MM.1S (cell line): Measurements from ENCODE around the gene MTCL1.

Experiments
- DNase-seq: peaks from one replicate; pipeline ENCODE4 v3.0.0-alpha.2; 2015
- H2AFZ ChIP-seq: fragments of 300-600 bp; sonication (generic); 2 replicates; pipeline ENCODE4 v1.6.0; 2016; ENCODE audit warnings: antibody characterized with exemption, low read length
- H3F3A ChIP-seq: fragments of 300-600 bp; sonication (generic); 2 replicates; pipeline ENCODE4 v1.6.1; 2016; ENCODE audit warnings: mild to moderate bottlenecking, antibody characterized with exemption, low read length, moderate library complexity, mixed read lengths; ENCODE audit not compliant: insufficient read depth
- H3K27ac ChIP-seq: fragments of 300-600 bp; sonication (generic); 2 replicates; pipeline ENCODE4 v1.5.1; 2016; ENCODE audit warnings: mild to moderate bottlenecking, low read length
- H3K27me3 ChIP-seq: fragments of 300-600 bp; sonication (generic); replicated peaks from 2 replicates; pipeline ENCODE4 v1.6.0; 2016; ENCODE audit warnings: low read length; ENCODE audit not compliant: insufficient read depth
- H3K36me3 ChIP-seq: fragments of 300-600 bp; sonication (generic); replicated peaks from 2 replicates; pipeline ENCODE4 v1.6.1; 2016; ENCODE audit warnings: mild to moderate bottlenecking, low read length, mixed read lengths; ENCODE audit not compliant: insufficient read depth
- H3K4me1 ChIP-seq: fragments of 300-600 bp; sonication (generic); 2 replicates; pipeline ENCODE4 v1.6.1; 2016; ENCODE audit warnings: low read length, mixed read lengths
- H3K4me2 ChIP-seq: fragments of 300-600 bp; sonication (generic); 2 replicates; pipeline ENCODE4 v1.6.0; 2016; ENCODE audit warnings: low read depth, low read length
- H3K4me3 ChIP-seq: fragments of 300-600 bp; sonication (generic); 2 replicates; pipeline ENCODE4 v1.5.1; 2016; ENCODE audit warnings: low read length, mixed read lengths
- H3K79me2 ChIP-seq: fragments of 300-600 bp; sonication (generic); 2 replicates; pipeline ENCODE4 v1.6.1; 2016; ENCODE audit warnings: mixed run types, low read length, mixed read lengths
- H3K9ac ChIP-seq: fragments of 300-600 bp; sonication (generic); 2 replicates; pipeline ENCODE4 v1.6.1; 2016; ENCODE audit warnings: low read length, mixed read lengths
- H3K9me2 ChIP-seq: fragments of 300-600 bp; sonication (generic); replicated peaks from 2 replicates; pipeline ENCODE4 v1.6.1; 2016; ENCODE audit warnings: mild to moderate bottlenecking, low read length, mixed read lengths; ENCODE audit not compliant: insufficient read depth
- H3K9me3 ChIP-seq: fragments of 300-600 bp; sonication (generic); replicated peaks from 2 replicates; pipeline ENCODE4 v1.6.1; 2016; ENCODE audit warnings: mild to moderate bottlenecking, low read length, mixed read lengths; ENCODE audit not compliant: insufficient read depth
- H4K20me1 ChIP-seq: fragments of 300-600 bp; sonication (generic); 2 replicates; pipeline ENCODE4 v1.6.1; 2016; ENCODE audit warnings: mild to moderate bottlenecking, low read length, moderate library complexity, mixed read lengths; ENCODE audit not compliant: insufficient read depth
- CTCF ChIP-seq: fragments of 300-600 bp; sonication (generic); IDR thresholded peaks from 2 replicates; pipeline ENCODE4 v1.5.1; 2016; ENCODE audit warnings: antibody characterized with exemption, low read length, mixed read lengths
- EZH2 ChIP-seq: fragments of 300-600 bp; sonication (generic); optimal IDR thresholded peaks from 2 replicates; pipeline ENCODE3; 2017; ENCODE audit warnings: low read depth, mild to moderate bottlenecking, antibody characterized with exemption, low read length, mixed read lengths
- EZH2phosphoT487 ChIP-seq: fragments of 300-600 bp; sonication (generic); IDR thresholded peaks from 2 replicates; pipeline ENCODE4 v1.6.1; 2018; ENCODE audit warnings: antibody characterized with exemption, low read length

MTCL1 gene

GRCh38 chr18:8657873-8658470 lies 47.4 kb upstream of the MTCL1 start:
- H2AFZ ChIP-seq: no peak overlapping the region
- TF ChIP-seq EZH2 (no peak), EZH2phosphoT487 (no peak)
- H3K9me3 ChIP-seq: no peaks in the 10 kb centered on the region
- DNase-seq: no peak
- no peaks in the 10 kb centered on the region for H3K79me2 ChIP-seq
- no peaks in the 10 kb centered on the region for H3K36me3 ChIP-seq
- H3K4me2 ChIP-seq: no peak overlapping the region
- no peak overlapping the region for H3K9ac ChIP-seq
- no peaks in the 10 kb centered on the region for H4K20me1 ChIP-seq
- H3K4me1 ChIP-seq: peaks cover 12% of the 10 kb centered on the region; the same call in 1 of the 2 replicates
- no peaks in the 10 kb centered on the region for H3F3A ChIP-seq
- H3K9me2 ChIP-seq: no peaks in the 10 kb centered on the region
- no peak overlapping the region for H3K4me3 ChIP-seq
- H3K27ac ChIP-seq: no peak overlapping the region
- no peaks in the 10 kb centered on the region for H3K27me3 ChIP-seq

- Histone ChIP-seq H3K79me2 (no peaks in the 10 kb centered on the region), H3K4me2 (no peak overlapping the region), H3K4me3 (no peak overlapping the region), H3K9ac (no peak overlapping the region), H2AFZ (no peak overlapping the region), H4K20me1 (no peaks in the 10 kb centered on the region), H3F3A (no peaks in the 10 kb centered on the region), H3K36me3 (no peaks in the 10 kb centered on the region), H3K9me2 (no peaks in the 10 kb centered on the region), H3K27ac (no peak overlapping the region), H3K27me3 (no peaks in the 10 kb centered on the region), H3K4me1 (peaks cover 12% of the 10 kb centered on the region; the same call in 1 of the 2 replicates), H3K9me3 (no peaks in the 10 kb centered on the region)
- TF ChIP-seq CTCF (no peak), EZH2phosphoT487 (no peak), EZH2 (no peak)
- DNase-seq: no peak
These were observed 46.4 kb upstream of the MTCL1 start for GRCh38 chr18:8658858-8659485.

- H3F3A ChIP-seq: no peaks in the 10 kb centered on the region
- H3K4me1 ChIP-seq: peaks cover 12% of the 10 kb centered on the region; the same call in 1 of the 2 replicates
- H3K79me2 ChIP-seq: no peaks in the 10 kb centered on the region
- TF ChIP-seq CTCF (no peak), EZH2phosphoT487 (no peak), EZH2 (no peak)
- H4K20me1 ChIP-seq: no peaks in the 10 kb centered on the region
- H3K9me3 ChIP-seq: no peaks in the 10 kb centered on the region
- H3K36me3 ChIP-seq: no peaks in the 10 kb centered on the region
- no peak overlapping the region for H2AFZ ChIP-seq
- no peaks in the 10 kb centered on the region for H3K9me2 ChIP-seq
- H3K27ac ChIP-seq: no peak overlapping the region
- H3K9ac ChIP-seq: no peak overlapping the region
- H3K4me2 ChIP-seq: no peak overlapping the region
- H3K4me3 ChIP-seq: no peak overlapping the region
- DNase-seq: no peak
- no peaks in the 10 kb centered on the region for H3K27me3 ChIP-seq
These were observed 45.6 kb upstream of the MTCL1 start for GRCh38 chr18:8659609-8660242.

GRCh38 chr18:8660316-8660715 lies 45.0 kb upstream of the MTCL1 start:
- Histone ChIP-seq H3K4me1 (peaks cover 12% of the 10 kb centered on the region; the same call in 1 of the 2 replicates), H3K9me2 (no peaks in the 10 kb centered on the region), H2AFZ (no peak overlapping the region), H3K4me3 (no peak overlapping the region), H3K9me3 (no peaks in the 10 kb centered on the region), H3K9ac (no peak overlapping the region), H3F3A (no peaks in the 10 kb centered on the region), H3K27me3 (no peaks in the 10 kb centered on the region), H3K79me2 (no peaks in the 10 kb centered on the region), H3K36me3 (no peaks in the 10 kb centered on the region), H4K20me1 (no peaks in the 10 kb centered on the region), H3K4me2 (no peak overlapping the region), H3K27ac (no peak overlapping the region)
- DNase-seq: no peak
- TF ChIP-seq EZH2phosphoT487 (no peak), EZH2 (no peak), CTCF (no peak)
